GM12878 (cell line): ENCODE results near the gene POLR1F. TPM values are rescaled to one million over a fixed set of nuclear protein-coding genes. Genes with fewer than 3 reads are reported as not detected.

Source experiments
- microRNA-seq: library from miRNA; unstranded; fragments of <30 nt; microRNA quantifications from one replicate; pipeline ENCODE4, GENCODE V29; 2018
- polyA plus RNA-seq, 11 experiments: library from polyadenylated mRNA; depleted of rRNA in 4 of 11; unstranded in 6 of 11; stranded (reverse) in 5 of 11; fragments of >200 nt; fragmentation: Nextera tagmentation in 4 of 11; fragmentation: Illumina TruSeq in 1 of 11; extraction: Ambion mirVana in 4 of 11; extraction: Trizol in 1 of 11; gene quantifications; 1 replicate in 1 of 11; 2 replicates in 10 of 11; pipeline versions ENCODE4 v1.2.1 to v1.2.3, GENCODE V29; 2011 to 2016; ENCODE audit warnings: inconsistent platforms in 2 of 11, missing spikeins in 2 of 11, low read depth in 1 of 11
- small RNA-seq: library from RNA; depleted of rRNA; stranded (forward); fragments of <200 nt; gene quantifications from one replicate; pipeline ENCODE3, GENCODE V24; 2014
- total RNA-seq, 4 experiments: library from RNA; depleted of rRNA in 3 of 4; stranded (reverse); fragments of >200 nt in 3 of 4; fragmentation: Illumina TruSeq in 1 of 4; extraction: Trizol in 1 of 4; gene quantifications; 2 replicates each; pipeline versions ENCODE4 v1.2.1 to v1.2.3, GENCODE V29; 2013 to 2021

Gene POLR1F
- total and polyA plus RNA-seq, 10 of the 15 experiments (the other 5 are each of a cell fraction or from before 2014, with no cell fraction given) = 16.9 to 129 (median 29.7) TPM

Small RNA genes lying within 50 kb of the gene (microRNA-seq; reads per million reads assigned to microRNA genes)
- gene MIR3146 = 1.9 reads per million, percentile 3 among the genes with 10 or more reads in this experiment

Small RNA genes lying within 50 kb of the gene (small RNA-seq; reads per million reads assigned to genes)
- gene MIR3146 = not detected

Other genes with a start within 250 kb of the POLR1F start
- not detected in 2 replicates for gene TMEM196, start 64.6 kb upstream of the POLR1F start, total RNA-seq (2014; rRNA removed)
- gene TMEM196, start 64.6 kb upstream of the POLR1F start, total RNA-seq (2014; rRNA removed; fragmentation: Illumina TruSeq; extraction: Trizol) = not detected in 2 replicates
- not detected in 2 replicates for gene TMEM196, start 64.6 kb upstream of the POLR1F start, total RNA-seq (2021)
- gene TMEM196, start 64.6 kb upstream of the POLR1F start, polyA plus RNA-seq (2011; rRNA removed) = 0.36 TPM in 1 of 2 replicates, not detected in the other
- not detected in 2 replicates for gene TMEM196, start 64.6 kb upstream of the POLR1F start, polyA plus RNA-seq (2014; fragmentation: Illumina TruSeq; extraction: Trizol)
- gene TMEM196, start 64.6 kb upstream of the POLR1F start, polyA plus RNA-seq (2014; fragmentation: Nextera tagmentation; extraction: Ambion mirVana) = not detected
- 0.04 TPM in 1 of 2 replicates, not detected in the other for gene TMEM196, start 64.6 kb upstream of the POLR1F start, polyA plus RNA-seq (2014; rRNA removed)
- gene TMEM196, start 64.6 kb upstream of the POLR1F start, polyA plus RNA-seq (2016; fragmentation: Nextera tagmentation; extraction: Ambion mirVana) = not detected